SK-N-SH treated with all-trans-retinoic acid at 6 μM for 48 hours (cell line): ENCODE data around the gene STK32B.

Experiments used
- RARB ChIP-seq: fragments of 250-450 bp; sonication (Bioruptor Pico); IDR thresholded peaks from 2 replicates; pipeline ENCODE4 v1.8.0; 2021; ENCODE audit warnings: mild to moderate bottlenecking, moderate library complexity
- ZC3H10 ChIP-seq: fragments of 250-450 bp; sonication (Bioruptor Pico); IDR thresholded peaks from 2 replicates; pipeline ENCODE4 v1.5.1; 2021; ENCODE audit warnings: mild to moderate bottlenecking, moderate library complexity
- ZFP3 ChIP-seq: fragments of 250-450 bp; sonication (Bioruptor Pico); IDR thresholded peaks from 2 replicates; pipeline ENCODE4 v1.5.0; 2020; ENCODE audit warnings: mild to moderate bottlenecking, moderate library complexity

- TF ChIP-seq ZFP3 (CRISPR knock-in tag), result no peak
- no peak for TF ChIP-seq ZC3H10 (CRISPR knock-in tag)
- TF ChIP-seq RARB, result no peak
Measured at GRCh38 chr4:5222951-5223350, 171.7 kb downstream of the STK32B start.
